T-helper 22 cell (primary cell): ENCODE measurements around the gene RELL2.
"Not testable (repeated sequence)": the region's sequence is repeated elsewhere in the genome, so short reads cannot be mapped to it uniquely, and the experiment has no call there.

Experiments used
- DNase-seq: peaks from one replicate; pipeline ENCODE4 v3.0.0-alpha.2; 2020; ENCODE audit warnings: low read depth

Gene RELL2

GRCh38 chr5:141636413-141637122 lies at the start of gene RELL2, which contains the start of gene HDAC3:
Gene RELL2 (plus strand): TSS chr5:141636997. CDS start chr5:141638226, 1,229 bp downstream.
Gene HDAC3 (minus strand): TSS chr5:141636849. CDS start chr5:141636790, 59 bp downstream.
- DNase-seq, result peak; percentile 81

DNA sequence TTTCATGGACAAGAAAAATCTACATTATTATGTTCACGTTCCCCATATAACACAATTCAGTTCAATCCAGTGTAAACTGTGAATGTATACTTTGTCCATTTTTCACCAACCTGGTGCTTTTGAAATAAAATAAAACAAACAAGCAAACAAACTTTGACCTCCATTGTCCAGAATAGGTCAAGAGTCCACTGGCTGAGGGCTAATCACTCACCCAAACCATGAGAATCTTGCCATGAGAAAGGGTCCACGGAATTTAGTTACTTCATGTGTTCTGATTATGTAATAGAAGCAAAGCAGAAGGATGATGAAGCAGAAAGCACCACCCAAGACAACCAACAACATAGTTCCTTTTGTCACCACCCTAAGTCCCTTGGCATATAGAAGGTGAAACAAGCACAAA lies 46.7 kb upstream of the RELL2 start:
- no peak for DNase-seq

GRCh38 chr5:141596867-141597266 lies 39.9 kb upstream of the RELL2 start:
- no peak for DNase-seq

GRCh38 chr5:141597394-141597793 lies 39.4 kb upstream of the RELL2 start:
- no peak for DNase-seq

DNA sequence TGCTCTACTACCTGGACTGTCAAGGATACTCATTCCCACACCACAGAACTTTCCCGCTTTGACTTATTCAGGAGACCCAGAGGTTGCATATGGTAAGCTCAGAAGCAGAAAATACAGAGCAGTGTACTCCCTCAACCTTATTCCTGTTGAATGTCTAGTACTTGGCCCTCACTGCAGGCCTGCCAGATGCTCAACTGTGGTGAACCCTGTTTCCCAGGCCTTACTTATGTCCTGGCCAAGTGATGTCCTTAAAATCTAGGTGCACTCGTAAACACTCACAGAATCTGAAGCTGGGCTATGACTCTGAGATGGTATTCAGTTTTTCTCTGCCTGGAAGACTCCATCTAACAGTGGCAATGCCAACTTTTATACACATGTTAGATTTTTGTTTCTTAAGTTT lies 39.0 kb upstream of the RELL2 start:
- no peak for DNase-seq

GRCh38 chr5:141598391-141599345 lies 38.1 kb upstream of the RELL2 start:
- DNase-seq, result no peak

GRCh38 chr5:141602606-141603005 lies 34.2 kb upstream of the RELL2 start:
- no peak for DNase-seq

- peak; percentile 4 for DNase-seq
These were observed 32.7 kb upstream of the RELL2 start for GRCh38 chr5:141603923-141604717.

DNA sequence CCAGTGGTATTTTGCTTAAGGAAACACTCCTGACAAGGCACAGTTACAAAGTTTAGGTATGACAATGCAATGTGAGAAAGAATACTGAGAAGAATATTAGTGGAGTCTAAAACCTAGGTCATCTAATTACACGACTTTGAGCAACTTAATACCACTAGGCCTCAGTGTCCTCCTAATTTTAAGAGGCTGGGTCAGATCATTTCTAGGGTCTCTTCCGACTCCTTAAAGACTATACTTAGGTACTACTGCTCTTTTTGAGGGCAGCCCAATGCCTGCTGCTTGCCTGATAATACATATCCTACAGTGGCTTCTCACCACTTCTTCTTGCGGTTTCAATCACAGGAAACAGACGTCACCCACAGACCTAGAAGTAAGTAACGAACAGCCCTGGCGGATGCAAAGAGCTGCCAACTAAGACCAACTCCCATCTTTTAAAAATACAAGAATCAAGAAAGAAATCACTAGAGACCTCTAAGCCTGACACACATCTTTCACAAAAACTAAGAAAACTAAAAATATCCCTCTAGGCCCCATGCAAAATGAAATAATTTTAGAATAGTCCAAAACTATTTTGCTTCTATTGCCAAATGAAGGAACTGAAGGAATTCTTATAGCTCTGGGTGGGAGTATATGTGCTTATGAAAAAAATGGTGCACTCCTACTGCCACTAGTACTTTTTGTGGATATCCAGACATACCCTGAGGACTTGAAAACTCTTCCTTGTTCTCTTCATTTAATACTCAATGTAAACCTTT lies 31.1 kb upstream of the RELL2 start:
- peak; percentile 72 for DNase-seq

DNA sequence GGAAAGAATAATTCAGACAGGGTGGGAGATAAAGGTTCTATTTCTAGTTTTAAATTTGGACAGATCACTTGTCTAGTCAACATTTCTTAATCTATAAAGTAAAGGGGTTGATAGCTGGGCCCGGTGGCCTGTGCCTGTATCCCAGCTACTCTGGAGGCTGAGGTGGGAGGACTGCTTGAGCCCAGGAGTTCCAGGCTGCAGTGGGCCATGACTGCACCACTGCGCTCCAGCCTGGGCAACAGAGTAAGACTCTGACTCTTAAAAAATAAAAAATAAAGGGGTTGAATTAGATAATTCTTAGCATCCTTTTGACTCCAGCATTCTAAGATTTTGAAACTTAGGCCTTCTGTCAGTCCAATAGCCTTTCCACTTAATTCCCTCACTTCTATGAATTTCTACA lies 28.8 kb upstream of the RELL2 start:
- DNase-seq, result no peak

DNA sequence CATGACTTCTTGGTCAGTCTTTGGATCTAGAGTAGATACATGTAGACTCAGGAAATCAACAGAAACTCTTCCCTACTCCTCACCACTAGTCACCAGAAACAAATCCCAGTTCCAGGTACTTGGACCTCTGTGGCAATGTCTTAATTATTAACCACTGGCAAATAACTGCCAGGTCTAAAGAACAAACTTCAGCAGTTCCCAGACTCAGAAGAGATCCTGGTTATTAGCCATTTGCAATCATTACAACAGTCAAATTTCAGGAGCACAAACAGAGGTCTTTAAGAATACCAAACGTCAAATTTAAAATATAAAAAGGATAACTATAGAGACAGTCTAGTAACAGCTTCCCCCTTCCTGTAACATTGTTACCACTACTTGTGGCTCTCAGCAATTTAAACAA lies 28.2 kb upstream of the RELL2 start:
- no peak for DNase-seq

- DNase-seq, result no peak
These were observed 27.8 kb upstream of the RELL2 start for GRCh38 chr5:141609044-141609443.

DNA sequence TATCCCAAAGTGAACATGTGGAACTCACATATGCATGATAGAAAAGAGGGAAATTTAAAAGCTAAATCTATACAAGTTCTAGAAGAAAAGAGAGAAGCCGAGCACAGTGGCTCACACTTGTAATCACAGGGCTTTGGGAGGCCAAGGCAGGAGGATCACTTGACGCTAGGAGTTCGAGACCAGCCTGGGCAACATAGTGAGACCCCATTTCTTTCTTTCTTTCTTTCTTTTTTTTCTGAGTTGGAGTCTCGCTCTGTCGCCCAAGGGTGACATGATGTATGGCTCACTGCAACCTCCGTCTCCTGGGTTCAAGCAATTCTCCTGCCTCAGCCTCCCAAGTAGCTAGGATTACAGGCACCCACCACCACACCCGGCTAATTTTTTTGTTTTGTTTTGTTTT lies 26.9 kb upstream of the RELL2 start:
- DNase-seq, result not testable (repeated sequence)

- no peak for DNase-seq
These were observed 25.5 kb upstream of the RELL2 start for GRCh38 chr5:141611289-141611688.

- DNase-seq, result no peak
These were observed 23.5 kb upstream of the RELL2 start for GRCh38 chr5:141613344-141613743.

GRCh38 chr5:141615991-141616720 lies 20.6 kb upstream of the RELL2 start:
- DNase-seq, result no peak

DNA sequence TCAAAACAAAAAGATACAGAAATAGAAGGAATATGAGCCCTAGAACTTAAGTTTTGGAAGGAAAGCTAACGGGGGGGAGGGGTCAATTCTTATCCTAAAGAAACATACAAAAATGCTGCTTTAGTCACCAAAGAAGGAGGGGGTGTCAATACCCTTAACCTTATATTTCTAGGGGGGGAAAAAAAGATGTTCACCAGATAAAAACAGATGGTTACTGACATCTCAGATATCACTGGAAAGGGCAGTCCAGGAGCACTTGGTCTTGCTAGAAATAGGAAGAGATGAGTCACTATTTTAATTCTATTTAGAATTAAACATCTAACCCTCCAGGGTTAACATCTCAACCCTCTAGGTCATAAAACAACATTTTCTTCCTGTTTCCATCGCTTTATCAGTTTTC lies 19.7 kb upstream of the RELL2 start:
- no peak for DNase-seq

- DNase-seq, result no peak
These were observed 19.1 kb upstream of the RELL2 start for GRCh38 chr5:141617682-141618029.

DNA sequence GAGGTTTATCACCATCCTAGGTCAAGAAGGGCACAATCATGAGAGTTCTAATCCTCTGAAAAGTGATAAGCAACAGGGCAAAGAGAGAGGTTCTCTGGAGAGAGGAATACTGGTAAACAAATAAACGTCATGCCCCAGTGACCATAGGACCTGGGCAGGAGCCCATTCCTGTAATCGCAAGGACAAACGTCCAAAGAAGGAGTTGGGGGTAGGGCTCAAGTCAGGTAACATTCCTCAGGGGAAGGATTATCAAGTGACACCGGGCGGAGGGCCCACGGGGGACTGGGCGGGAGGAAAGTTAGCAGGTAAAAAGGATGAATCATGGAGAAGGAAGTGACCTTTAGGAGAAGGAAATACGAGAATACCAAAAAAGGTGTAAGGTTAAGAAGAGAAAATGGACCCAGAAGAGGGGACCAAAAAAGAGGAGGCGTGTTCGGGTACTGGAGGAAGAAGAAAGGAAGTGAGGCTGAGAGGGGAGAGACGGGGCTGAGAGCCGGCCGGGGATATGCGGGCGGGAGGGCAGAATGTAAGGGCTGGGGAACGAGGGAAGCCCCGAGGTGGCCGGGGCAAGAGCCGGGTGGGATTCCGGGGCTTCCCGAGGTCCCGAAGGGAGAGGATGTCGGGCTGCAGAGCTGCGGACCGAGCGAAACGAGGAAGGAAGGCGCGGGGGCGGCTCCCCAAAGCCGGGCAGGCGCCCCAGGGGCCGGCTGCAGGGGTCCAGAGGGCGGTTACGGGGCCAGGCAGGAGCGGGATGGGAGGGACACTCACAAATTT lies 18.6 kb upstream of the RELL2 start:
- peak; percentile 38 for DNase-seq
